Gastroesophageal sphincter (tissue), 3 donors: Measurements from ENCODE around the gene ATP8A1.

Experiments
- CTCF ChIP-seq, 4 experiments: fragments of 200-600 bp in 2 of 4; fragments of 450-650 bp in 2 of 4; sonication (generic) in 1 of 4; IDR thresholded peaks; one replicate each; pipeline ENCODE4 v1.5.1; 2017 to 2019; ENCODE audit warnings: antibody characterized with exemption in 4 of 4, mild to moderate bottlenecking in 2 of 4, moderate library complexity in 2 of 4
- EP300 ChIP-seq: sonication (generic); formaldehyde crosslinking; IDR thresholded peaks from one replicate; pipeline ENCODE4 v1.6.1; 2017; ENCODE audit warnings: antibody characterized with exemption, mild to moderate bottlenecking
- POLR2A ChIP-seq, 2 donors: fragments of 450-650 bp; IDR thresholded peaks; one replicate each; pipeline ENCODE4 v1.6.1; 2017; ENCODE audit warnings: antibody characterized with exemption in 2 of 2, mild to moderate bottlenecking in 2 of 2, moderate library complexity in 1 of 2
- POLR2AphosphoS5 ChIP-seq: sonication (generic); formaldehyde crosslinking; IDR thresholded peaks from one replicate; pipeline ENCODE4 v1.6.1; 2017; ENCODE audit warnings: antibody characterized with exemption

DNA sequence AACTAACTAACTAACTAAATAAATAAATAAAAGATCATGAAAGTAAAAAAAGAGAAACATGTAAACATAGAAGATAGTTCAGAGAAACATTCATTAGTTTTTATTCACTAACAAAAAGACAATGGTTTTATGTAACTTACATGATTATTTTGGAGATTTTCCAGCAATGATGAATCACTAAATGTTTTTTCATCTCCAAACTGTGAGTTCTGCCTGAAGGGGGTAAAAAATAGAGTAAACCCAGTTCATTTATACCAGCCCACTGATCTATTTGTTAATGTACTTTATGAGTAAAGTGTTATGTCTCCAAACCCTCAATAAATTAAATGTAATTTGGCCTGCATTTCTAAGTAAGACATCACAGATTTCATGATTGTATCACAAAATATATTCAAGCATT lies 101.1 kb downstream of the ATP8A1 start:
- TF ChIP-seq POLR2A (IDR thresholded peaks at IDR 0.05) (no peak), CTCF (IDR thresholded peaks at IDR 0.05) (no peak), POLR2AphosphoS5 (no peak), EP300 (no peak)
